Adipose tissue (tissue), 3 donors: ENCODE measurements around the gene PI4K2B. TPM values are rescaled to one million over a fixed set of nuclear protein-coding genes. Genes with fewer than 3 reads are reported as not detected.

Experiments used
- polyA plus RNA-seq, 3 donors: library from polyadenylated mRNA; stranded (reverse); fragments of 200-250 nt; gene quantifications; one replicate each; pipeline ENCODE4 v1.2.3, GENCODE V29; 2013
- donor health status: healthy with polysubstance abuse.
- donor health status: Bipolar disorder and iron deficiency.
- donor health status: healthy.

Gene PI4K2B
- polyA plus RNA-seq, 3 donors: 4.1 to 11.9 (median 6.5) TPM

Other genes starting within 250 kb of the PI4K2B start
- 1 to 10 TPM in 2 of 3 donors, under 1 TPM in 1; 0.98 to 2.4 (median 1.9) TPM for gene LGI2, start 203.1 kb upstream of the PI4K2B start, polyA plus RNA-seq
- gene SEPSECS, start 73.6 kb upstream of the PI4K2B start, polyA plus RNA-seq: 1 to 10 TPM; 2.8 to 5.1 (median 3.6) TPM
- gene ZCCHC4, start 78.7 kb downstream of the PI4K2B start, polyA plus RNA-seq: 1 to 10 TPM; 2.5 to 3.6 (median 3.4) TPM
- 10 to 100 TPM; 10.6 to 12.0 (median 11.4) TPM for gene ANAPC4, start 143.2 kb downstream of the PI4K2B start, polyA plus RNA-seq